ENCODE data around the gene IL15.

DNA sequence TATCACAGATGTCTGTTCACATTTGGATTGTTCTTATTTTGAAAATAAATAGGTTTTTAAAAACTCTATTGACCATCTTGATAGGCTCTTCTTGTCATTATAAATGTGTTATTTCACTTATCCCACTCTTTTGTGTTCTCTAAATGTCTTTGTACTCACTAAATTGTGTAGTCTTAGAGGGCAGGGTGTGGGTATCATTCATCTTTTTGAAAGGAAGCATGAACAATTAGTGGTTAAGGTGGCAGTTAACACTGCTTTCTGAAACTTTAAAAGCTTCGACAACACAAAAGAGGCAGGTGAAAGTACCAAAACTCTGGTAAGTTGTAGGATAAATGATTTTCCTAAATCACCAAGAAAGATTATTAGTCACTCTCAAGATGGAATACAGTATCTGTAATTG is 83.2 kb downstream of the IL15 start:
- TF ChIP-seq, protein P1, sequence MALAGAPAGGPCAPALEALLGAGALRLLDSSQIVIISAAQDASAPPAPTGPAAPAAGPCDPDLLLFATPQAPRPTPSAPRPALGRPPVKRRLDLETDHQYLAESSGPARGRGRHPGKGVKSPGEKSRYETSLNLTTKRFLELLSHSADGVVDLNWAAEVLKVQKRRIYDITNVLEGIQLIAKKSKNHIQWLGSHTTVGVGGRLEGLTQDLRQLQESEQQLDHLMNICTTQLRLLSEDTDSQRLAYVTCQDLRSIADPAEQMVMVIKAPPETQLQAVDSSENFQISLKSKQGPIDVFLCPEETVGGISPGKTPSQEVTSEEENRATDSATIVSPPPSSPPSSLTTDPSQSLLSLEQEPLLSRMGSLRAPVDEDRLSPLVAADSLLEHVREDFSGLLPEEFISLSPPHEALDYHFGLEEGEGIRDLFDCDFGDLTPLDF (CRISPR knock-in tag; IDR thresholded peaks at IDR 0.05): no peak
- TF ChIP-seq TCF7 (CRISPR knock-in tag; IDR thresholded peaks at IDR 0.05; ENCODE audit: low read depth) (no peak), ZNF317 (CRISPR knock-in tag; IDR thresholded peaks at IDR 0.05; ENCODE audit: borderline replicate concordance, low read depth) (no peak), ZNF416 (CRISPR knock-in tag; IDR thresholded peaks at IDR 0.05) (no peak), JUN (CRISPR knock-in tag; IDR thresholded peaks at IDR 0.05) (no peak), CREB1 (CRISPR knock-in tag; IDR thresholded peaks at IDR 0.05) (no peak), ETV6 (CRISPR knock-in tag; IDR thresholded peaks at IDR 0.05) (no peak), ZNF263 (CRISPR knock-in tag; IDR thresholded peaks at IDR 0.05; ENCODE audit: low read depth) (no peak), NR2C2 (CRISPR knock-in tag; IDR thresholded peaks at IDR 0.05) (no peak), NFYB (CRISPR knock-in tag; conservative IDR thresholded peaks at IDR 0.05; ENCODE audit: low read depth) (no peak)
- TF ChIP-seq, protein P2, sequence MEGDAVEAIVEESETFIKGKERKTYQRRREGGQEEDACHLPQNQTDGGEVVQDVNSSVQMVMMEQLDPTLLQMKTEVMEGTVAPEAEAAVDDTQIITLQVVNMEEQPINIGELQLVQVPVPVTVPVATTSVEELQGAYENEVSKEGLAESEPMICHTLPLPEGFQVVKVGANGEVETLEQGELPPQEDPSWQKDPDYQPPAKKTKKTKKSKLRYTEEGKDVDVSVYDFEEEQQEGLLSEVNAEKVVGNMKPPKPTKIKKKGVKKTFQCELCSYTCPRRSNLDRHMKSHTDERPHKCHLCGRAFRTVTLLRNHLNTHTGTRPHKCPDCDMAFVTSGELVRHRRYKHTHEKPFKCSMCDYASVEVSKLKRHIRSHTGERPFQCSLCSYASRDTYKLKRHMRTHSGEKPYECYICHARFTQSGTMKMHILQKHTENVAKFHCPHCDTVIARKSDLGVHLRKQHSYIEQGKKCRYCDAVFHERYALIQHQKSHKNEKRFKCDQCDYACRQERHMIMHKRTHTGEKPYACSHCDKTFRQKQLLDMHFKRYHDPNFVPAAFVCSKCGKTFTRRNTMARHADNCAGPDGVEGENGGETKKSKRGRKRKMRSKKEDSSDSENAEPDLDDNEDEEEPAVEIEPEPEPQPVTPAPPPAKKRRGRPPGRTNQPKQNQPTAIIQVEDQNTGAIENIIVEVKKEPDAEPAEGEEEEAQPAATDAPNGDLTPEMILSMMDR (IDR thresholded peaks at IDR 0.05): no peak
